ENCODE measurements around the gene CEP112.

Gene CEP112

DNA sequence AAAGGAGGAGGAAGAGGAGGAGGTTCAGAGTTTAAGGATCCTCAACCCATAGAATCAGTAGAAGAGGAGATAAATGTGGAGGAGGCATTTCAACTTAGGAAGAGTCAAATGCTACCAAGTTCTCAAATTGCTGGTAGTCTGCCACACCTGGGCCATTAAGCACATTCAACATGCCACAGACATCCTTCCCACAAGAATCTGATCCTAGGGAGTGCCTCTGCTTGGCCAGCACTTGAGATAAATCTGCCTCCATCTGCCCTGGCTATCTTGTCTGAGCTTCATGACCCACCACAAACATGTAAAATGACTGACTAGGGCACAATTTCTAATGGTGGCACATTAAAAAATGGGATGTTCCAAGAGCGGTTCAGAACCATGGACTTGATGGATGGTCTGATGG lies 593.2 kb downstream of the CEP112 start:
- no peak for DNase-seq (ENCODE audit: insufficient read length, low spot score)
- TF ChIP-seq, protein P1, sequence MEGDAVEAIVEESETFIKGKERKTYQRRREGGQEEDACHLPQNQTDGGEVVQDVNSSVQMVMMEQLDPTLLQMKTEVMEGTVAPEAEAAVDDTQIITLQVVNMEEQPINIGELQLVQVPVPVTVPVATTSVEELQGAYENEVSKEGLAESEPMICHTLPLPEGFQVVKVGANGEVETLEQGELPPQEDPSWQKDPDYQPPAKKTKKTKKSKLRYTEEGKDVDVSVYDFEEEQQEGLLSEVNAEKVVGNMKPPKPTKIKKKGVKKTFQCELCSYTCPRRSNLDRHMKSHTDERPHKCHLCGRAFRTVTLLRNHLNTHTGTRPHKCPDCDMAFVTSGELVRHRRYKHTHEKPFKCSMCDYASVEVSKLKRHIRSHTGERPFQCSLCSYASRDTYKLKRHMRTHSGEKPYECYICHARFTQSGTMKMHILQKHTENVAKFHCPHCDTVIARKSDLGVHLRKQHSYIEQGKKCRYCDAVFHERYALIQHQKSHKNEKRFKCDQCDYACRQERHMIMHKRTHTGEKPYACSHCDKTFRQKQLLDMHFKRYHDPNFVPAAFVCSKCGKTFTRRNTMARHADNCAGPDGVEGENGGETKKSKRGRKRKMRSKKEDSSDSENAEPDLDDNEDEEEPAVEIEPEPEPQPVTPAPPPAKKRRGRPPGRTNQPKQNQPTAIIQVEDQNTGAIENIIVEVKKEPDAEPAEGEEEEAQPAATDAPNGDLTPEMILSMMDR (IDR thresholded peaks at IDR 0.05; ENCODE audit: insufficient read depth, missing control alignments), result no peak
- FAIRE-seq, result no peak

DNA sequence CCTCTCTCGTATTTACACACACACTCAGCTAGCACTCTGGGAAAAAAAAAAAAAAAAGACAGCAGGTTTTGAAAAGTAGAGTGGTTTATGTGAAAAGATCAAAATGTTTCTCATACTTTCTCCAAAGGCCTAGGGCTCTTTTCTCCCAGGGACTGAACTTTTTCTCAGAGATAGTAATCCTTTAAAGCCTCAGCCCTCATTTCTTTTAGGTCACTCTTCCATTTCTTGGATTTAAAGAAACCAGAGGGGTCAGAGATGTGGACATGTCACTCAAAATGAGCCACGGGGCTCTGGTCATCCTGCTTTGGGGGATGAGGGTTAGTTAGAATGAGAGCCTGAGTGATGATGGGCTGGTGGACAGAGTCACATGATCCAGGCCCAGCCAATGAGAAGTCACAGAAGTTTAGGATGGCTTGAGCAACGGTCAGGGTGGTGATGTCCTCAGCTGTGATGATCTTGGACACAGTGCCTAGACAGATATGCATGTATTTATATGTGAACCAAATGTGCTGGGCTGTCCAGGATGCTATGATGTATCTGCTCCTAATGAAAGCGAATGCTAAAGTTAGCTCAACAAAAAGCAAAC lies 596.8 kb downstream of the CEP112 start:
- no peak for DNase-seq (ENCODE audit: insufficient read length, low spot score)
- TF ChIP-seq, protein P1 (IDR thresholded peaks at IDR 0.05; ENCODE audit: insufficient read depth, missing control alignments), result no peak
- no peak for FAIRE-seq

DNA sequence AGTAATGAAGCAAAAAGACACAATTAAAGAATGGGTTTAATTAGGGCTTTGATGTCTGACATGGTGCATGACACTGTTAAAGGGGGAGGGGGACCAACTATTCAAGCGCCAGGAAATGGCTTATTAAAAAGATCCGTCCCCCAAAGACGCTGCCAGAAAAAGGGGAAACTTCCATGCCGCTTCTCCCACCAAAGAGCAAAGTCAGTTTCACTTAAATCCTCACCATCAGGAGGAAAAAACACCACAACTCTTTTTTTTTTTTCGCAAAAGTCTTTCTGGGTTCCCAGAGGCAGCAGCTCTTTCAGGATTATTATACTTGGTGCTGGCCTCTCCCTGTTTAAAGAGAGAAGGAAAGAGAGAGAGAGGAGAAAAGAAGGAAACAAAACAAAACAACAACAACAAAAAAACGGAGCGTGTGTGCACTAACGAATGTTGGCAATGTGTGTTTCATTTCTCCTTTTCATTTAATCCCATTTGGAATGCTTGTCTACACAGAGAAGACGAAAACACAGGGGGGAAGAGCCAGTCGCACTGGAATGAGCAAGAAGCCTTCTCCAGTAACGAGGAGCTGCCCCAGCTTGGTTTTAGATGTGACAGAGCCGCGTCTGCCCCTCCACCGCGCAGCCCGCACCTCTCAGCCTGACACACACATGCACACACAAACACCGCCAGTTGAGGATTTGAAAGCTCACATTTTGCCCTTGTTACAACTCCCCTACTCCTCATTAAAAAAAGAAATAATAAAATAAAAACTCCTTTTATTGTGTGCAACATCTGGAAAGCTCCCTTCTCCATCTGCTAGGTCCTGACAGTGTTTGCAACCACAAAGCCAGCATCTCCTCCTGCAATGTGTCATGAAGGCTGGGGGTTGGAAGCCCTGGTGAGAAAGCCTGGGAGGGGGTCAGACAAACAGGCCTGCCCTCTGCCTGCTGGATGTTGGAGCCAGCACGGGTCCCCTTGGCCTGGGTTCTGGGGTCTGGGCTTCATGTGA lies 597.8 kb downstream of the CEP112 start:
- TF ChIP-seq, protein P1 (IDR thresholded peaks at IDR 0.05; ENCODE audit: insufficient read depth, missing control alignments), result no peak
- no peak for FAIRE-seq
- no peak for DNase-seq (ENCODE audit: insufficient read length, low spot score)

DNA sequence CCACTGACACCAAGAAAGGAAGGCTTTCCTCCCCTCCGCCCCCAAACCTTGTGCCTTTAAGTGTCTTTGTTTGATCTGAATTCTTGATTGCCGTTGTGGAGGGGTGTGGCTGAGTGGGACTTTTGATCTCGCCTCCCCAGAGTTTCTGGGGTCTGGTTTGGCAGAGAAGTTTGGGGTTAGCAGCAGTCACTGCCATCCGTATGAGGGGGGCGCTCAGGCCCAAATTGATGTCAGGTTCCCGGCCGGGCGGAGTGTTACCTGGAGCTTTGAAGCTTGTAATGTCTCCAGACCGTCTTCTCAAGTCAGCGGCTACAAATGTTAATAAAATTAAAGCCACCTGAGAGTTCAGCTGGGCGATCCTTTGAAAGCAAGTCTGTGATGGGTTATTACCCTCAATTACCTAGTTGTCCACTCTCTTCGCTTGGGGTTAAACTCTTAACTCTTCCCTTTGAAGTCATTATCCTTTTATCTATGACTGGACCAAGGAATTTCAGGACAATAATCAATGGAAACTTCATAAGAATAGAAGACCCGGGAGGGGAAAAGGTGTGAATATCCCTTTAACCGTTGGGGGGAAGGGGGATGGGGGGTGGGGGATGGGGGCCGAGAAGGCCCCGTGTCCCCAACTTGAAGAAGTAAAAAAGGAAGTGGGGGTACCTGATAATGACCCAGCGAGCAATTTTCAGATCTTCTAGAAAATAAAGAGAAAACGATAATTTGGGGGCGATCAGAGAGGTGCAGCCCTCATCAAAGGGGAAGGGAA lies 598.7 kb downstream of the CEP112 start:
- TF ChIP-seq, protein P1 (IDR thresholded peaks at IDR 0.05; ENCODE audit: insufficient read depth, missing control alignments), result no peak
- FAIRE-seq (no peak), DNase-seq (ENCODE audit: insufficient read length, low spot score) (no peak)

DNA sequence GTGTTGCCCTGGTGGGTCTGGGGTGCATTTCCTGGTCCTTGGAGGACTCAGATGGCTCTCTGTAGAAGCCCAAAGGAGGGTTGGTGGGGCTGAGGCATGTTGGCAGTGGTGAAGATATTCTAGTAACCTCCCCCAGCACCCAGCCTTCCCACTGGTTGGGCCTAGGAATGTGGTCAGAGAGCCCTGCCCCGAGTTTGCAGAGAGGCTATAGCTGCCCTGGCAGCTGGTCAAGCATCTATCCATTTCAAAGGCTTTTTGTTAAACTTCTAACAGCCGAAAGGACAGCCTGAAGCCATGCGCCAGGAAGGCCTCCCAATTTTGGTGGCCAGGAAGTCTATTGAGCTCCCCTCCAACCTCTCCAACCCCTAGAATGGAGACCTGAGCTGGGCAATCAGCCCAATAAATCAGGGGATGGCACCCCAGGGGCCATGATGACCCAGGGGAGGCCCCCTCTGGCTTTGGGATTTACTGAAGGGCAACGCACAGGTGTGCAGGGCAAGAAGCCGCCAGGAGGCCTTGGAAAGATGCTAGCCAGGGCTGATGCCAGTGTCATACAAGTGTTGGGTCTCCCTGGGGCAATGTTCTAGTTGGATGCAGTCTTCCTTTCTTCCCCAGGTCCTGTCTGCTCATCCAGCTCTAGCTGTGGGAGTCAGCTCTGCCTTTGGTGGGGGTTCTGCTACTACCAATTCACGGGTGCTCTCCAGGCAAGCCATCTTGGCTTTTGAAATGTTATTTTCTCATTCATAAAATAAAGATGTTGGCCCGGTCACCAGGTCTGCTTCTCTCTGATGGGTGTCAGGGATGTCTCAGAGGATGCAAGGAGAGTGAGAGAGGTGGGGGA lies 599.6 kb downstream of the CEP112 start:
- TF ChIP-seq, protein P1 (IDR thresholded peaks at IDR 0.05; ENCODE audit: insufficient read depth, missing control alignments), result no peak
- FAIRE-seq (no peak), DNase-seq (ENCODE audit: insufficient read length, low spot score) (no peak)

DNA sequence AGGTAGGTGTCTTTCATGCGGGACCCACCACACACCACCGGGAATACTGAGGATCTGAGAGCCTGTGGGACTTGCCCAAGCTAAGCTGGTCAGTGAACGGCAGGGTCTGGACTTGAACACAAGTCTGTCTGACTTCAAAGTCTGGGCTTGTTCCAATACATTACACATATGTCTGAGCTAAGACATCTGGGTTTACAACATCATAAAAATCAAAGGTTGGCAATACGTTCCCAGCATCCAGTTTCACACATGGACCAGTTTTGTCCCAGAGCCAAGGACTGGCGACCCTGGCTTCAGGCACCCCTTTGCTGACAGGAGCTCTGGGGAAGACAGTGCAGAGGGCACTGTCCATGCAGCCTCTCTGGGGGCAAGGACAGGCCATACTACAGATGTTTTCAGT lies 602.6 kb downstream of the CEP112 start:
- DNase-seq (ENCODE audit: insufficient read length, low spot score) (no peak), FAIRE-seq (no peak)
- TF ChIP-seq, protein P1 (IDR thresholded peaks at IDR 0.05; ENCODE audit: insufficient read depth, missing control alignments), result no peak
